GM23338 (cell line): ENCODE measurements around the gene FMNL1. TPM values are rescaled to one million over a fixed set of nuclear protein-coding genes. Genes with fewer than 3 reads are reported as not detected.

Experiments
- ATAC-seq: fragments of 200-7000 bp; cut with Tn5 transposase; 3 replicates; pipeline ENCODE4 v1.9.1; 2020
- DNase-seq: peaks from one replicate; pipeline ENCODE4 v3.0.0-alpha.2; 2015; ENCODE audit warnings: low spot score
- H2AFZ ChIP-seq: fragments of 200-600 bp; sonication (generic); 2 replicates; pipeline ENCODE4 v1.8.0; 2016; ENCODE audit warnings: antibody characterized with exemption, mild to moderate bottlenecking, moderate library complexity
- H3F3A ChIP-seq: fragments of 200-600 bp; sonication (generic); replicated peaks from 2 replicates; pipeline ENCODE4 v1.8.0; 2017; ENCODE audit warnings: antibody characterized with exemption, mixed run types, low read depth
- H3K27ac ChIP-seq: fragments of 200-600 bp; sonication (generic); 2 replicates; pipeline ENCODE4 v1.6.1; 2016; ENCODE audit warnings: low read depth
- H3K27me3 ChIP-seq: fragments of 200-600 bp; sonication (generic); 2 replicates; pipeline ENCODE4 v1.8.0; 2016; ENCODE audit warnings: mild to moderate bottlenecking, mixed run types, moderate library complexity; ENCODE audit not compliant: insufficient read depth
- H3K36me3 ChIP-seq: fragments of 200-600 bp; sonication (generic); 2 replicates; pipeline ENCODE4 v1.8.0; 2016; ENCODE audit warnings: mild to moderate bottlenecking; ENCODE audit not compliant: insufficient read depth
- H3K4me1 ChIP-seq: fragments of 200-600 bp; sonication (generic); 2 replicates; pipeline ENCODE4 v1.8.0; 2016; ENCODE audit warnings: mild to moderate bottlenecking, moderate library complexity; ENCODE audit not compliant: insufficient read depth
- H3K4me2 ChIP-seq: fragments of 200-600 bp; sonication (generic); 2 replicates; pipeline ENCODE4 v1.7.1; 2017; ENCODE audit warnings: mixed run types
- H3K4me3 ChIP-seq: fragments of 200-600 bp; sonication (generic); 2 replicates; pipeline ENCODE4 v1.6.1; 2016; ENCODE audit warnings: mixed run types
- H3K79me2 ChIP-seq: fragments of 200-600 bp; sonication (generic); replicated peaks from 2 replicates; pipeline ENCODE4 v1.8.0; 2017; ENCODE audit warnings: mild to moderate bottlenecking; ENCODE audit not compliant: insufficient read depth
- H3K9me2 ChIP-seq: fragments of 200-600 bp; sonication (generic); 2 replicates; pipeline ENCODE4 v1.8.0; 2017; ENCODE audit not compliant: insufficient read depth
- H4K20me1 ChIP-seq: fragments of 200-600 bp; sonication (generic); replicated peaks from 2 replicates; pipeline ENCODE4 v1.8.0; 2017; ENCODE audit warnings: mild to moderate bottlenecking; ENCODE audit not compliant: insufficient read depth
- H3K27ac Mint-ChIP-seq: 2 replicates; pipeline ENCODE4 v1.8.0; 2020; ENCODE audit warnings: inconsistent platforms, mild to moderate bottlenecking, moderate library complexity, mixed read lengths
- H3K27me3 Mint-ChIP-seq: 3 replicates; pipeline ENCODE4 v1.8.0; 2022; ENCODE audit warnings: low read depth, mild to moderate bottlenecking, moderate library complexity, mixed read lengths, inconsistent platforms; ENCODE audit not compliant: insufficient read depth, poor library complexity
- H3K36me3 Mint-ChIP-seq: 3 replicates; pipeline ENCODE4 v1.8.0; 2021; ENCODE audit warnings: low read depth, mild to moderate bottlenecking, inconsistent platforms, moderate library complexity, mixed read lengths
- H3K4me1 Mint-ChIP-seq: 3 replicates; pipeline ENCODE4 v1.8.0; 2020; ENCODE audit warnings: mild to moderate bottlenecking, inconsistent platforms, mixed read lengths
- H3K4me3 Mint-ChIP-seq: 3 replicates; pipeline ENCODE4 v1.8.0; 2021; ENCODE audit warnings: moderate library complexity, mild to moderate bottlenecking, inconsistent platforms, mixed read lengths
- H3K9me3 Mint-ChIP-seq: 3 replicates; pipeline ENCODE4 v1.8.0; 2020; ENCODE audit warnings: moderate library complexity, mild to moderate bottlenecking, inconsistent platforms, mixed read lengths
- CREB1 ChIP-seq: fragments of 250-450 bp; sonication (Bioruptor Pico); IDR thresholded peaks from 2 replicates; pipeline ENCODE4 v1.5.0; 2020; ENCODE audit warnings: low read depth, mild to moderate bottlenecking, moderate library complexity
- CTCF ChIP-seq, 2 experiments: fragments of 200-600 bp in 1 of 2; sonication (generic) in 1 of 2; conservative IDR thresholded peaks; 2 replicates each; pipeline versions ENCODE4 v1.5.1 to v1.6.1; 2016 to 2017; ENCODE audit warnings: antibody characterized with exemption in 2 of 2, low read depth in 2 of 2, mild to moderate bottlenecking in 2 of 2, moderate library complexity in 1 of 2
- ETS1 ChIP-seq: IDR thresholded peaks from 2 replicates; pipeline ENCODE4 v1.6.1; 2016; ENCODE audit warnings: antibody characterized with exemption
- EZH2 ChIP-seq: fragments of 200-600 bp; sonication (generic); IDR thresholded peaks from one replicate; pipeline ENCODE4 v1.8.0; 2017; ENCODE audit warnings: antibody characterized with exemption, mild to moderate bottlenecking, low read depth; ENCODE audit not compliant: unreplicated experiment
- EZH2phosphoT487 ChIP-seq: fragments of 200-600 bp; sonication (generic); IDR thresholded peaks from one replicate; pipeline ENCODE4 v1.8.1; 2018; ENCODE audit warnings: antibody characterized with exemption; ENCODE audit not compliant: unreplicated experiment
- JUNB ChIP-seq: IDR thresholded peaks from one replicate; pipeline ENCODE4 v1.6.1; 2016; ENCODE audit warnings: antibody characterized with exemption; ENCODE audit not compliant: unreplicated experiment
- NANOG ChIP-seq: IDR thresholded peaks from 2 replicates; pipeline ENCODE4 v1.6.1; 2016; ENCODE audit warnings: antibody characterized with exemption, borderline replicate concordance
- POLR2AphosphoS5 ChIP-seq: IDR thresholded peaks from 2 replicates; pipeline ENCODE4 v1.6.1; 2016; ENCODE audit warnings: antibody characterized with exemption, low read depth
- REST ChIP-seq: IDR thresholded peaks from one replicate; pipeline ENCODE4 v1.6.1; 2018; ENCODE audit warnings: antibody characterized with exemption; ENCODE audit not compliant: unreplicated experiment
- STAT1 ChIP-seq: IDR thresholded peaks from one replicate; pipeline ENCODE4 v1.6.1; 2016; ENCODE audit warnings: antibody characterized with exemption; ENCODE audit not compliant: unreplicated experiment
- ZNF114 ChIP-seq: fragments of 250-450 bp; sonication (Bioruptor Pico); IDR thresholded peaks from 2 replicates; pipeline ENCODE4 v1.5.0; 2020; ENCODE audit warnings: mild to moderate bottlenecking, moderate library complexity
- ZNF331 ChIP-seq: fragments of 250-450 bp; sonication (Bioruptor Pico); IDR thresholded peaks from 2 replicates; pipeline ENCODE4 v1.5.0; 2020; ENCODE audit warnings: low read depth, mild to moderate bottlenecking, moderate library complexity
- polyA plus RNA-seq: library from polyadenylated mRNA; unstranded; fragments of >200 nt; fragmentation: Nextera tagmentation; extraction: Ambion mirVana; gene quantifications from 2 replicates; pipeline ENCODE4 v1.2.1, GENCODE V29; 2016
- total RNA-seq: library from RNA; depleted of rRNA; stranded (reverse); fragments of >200 nt; shearing (Covaris generic); gene quantifications from 2 replicates; pipeline ENCODE4 v1.2.3, GENCODE V29; 2014

FMNL1 gene
- total and polyA plus RNA-seq, 2 experiments from 2014 or later = 6.6 to 9.3 TPM

GRCh38 chr17:45235416-45236281 lies 14.0 kb downstream of the FMNL1 start:
- peak overlapping the region; percentile 69 for H3K4me2 ChIP-seq
- H3F3A ChIP-seq = peaks cover under 1% of the 10 kb centered on the region; the same call in 1 of the 2 replicates
- Mint-ChIP-seq H3K27ac (no peak overlapping the region), H3K9me3 (no peaks in the 10 kb centered on the region; the same call in 2 of the 3 replicates), H3K4me1 (peaks cover 22% of the 10 kb centered on the region), H3K4me3 (peak overlapping the region; percentile 17; the same call in 1 of the 3 replicates), H3K27me3 (peaks cover 40% of the 10 kb centered on the region), H3K36me3 (no peaks in the 10 kb centered on the region; the same call in 2 of the 3 replicates)
- no peak for TF ChIP-seq NANOG
- no peak for TF ChIP-seq POLR2AphosphoS5
- TF ChIP-seq CTCF (conservative IDR thresholded peaks at IDR 0.05; ENCODE audit: low read depth in 2 of 2) = peak; percentile 83 to 96
- H3K27me3 ChIP-seq = peaks cover 45% of the 10 kb centered on the region
- ATAC-seq (peak; percentile 81), DNase-seq (peak; percentile 97)
- H3K9me2 ChIP-seq = no peaks in the 10 kb centered on the region
- no peaks in the 10 kb centered on the region; the same call in 1 of the 2 replicates for H4K20me1 ChIP-seq
- H2AFZ ChIP-seq = peak overlapping the region; percentile 90
- H3K27ac ChIP-seq = no peak overlapping the region
- peak overlapping the region; percentile 26; the same call in 1 of the 2 replicates for H3K4me3 ChIP-seq
- peaks cover 20% of the 10 kb centered on the region for H3K4me1 ChIP-seq
- no peaks in the 10 kb centered on the region for H3K79me2 ChIP-seq
- H3K36me3 ChIP-seq = no peaks in the 10 kb centered on the region

- H3K9me3 Mint-ChIP-seq = no peaks in the 10 kb centered on the region; the same call in 2 of the 3 replicates
- H3K27ac Mint-ChIP-seq = no peak overlapping the region
- Histone ChIP-seq H3K4me1 (peaks cover 19% of the 10 kb centered on the region), H3K27ac (no peak overlapping the region), H3K79me2 (no peaks in the 10 kb centered on the region), H3F3A (peaks cover 7% of the 10 kb centered on the region; the same call in 1 of the 2 replicates), H3K4me2 (peak overlapping the region; percentile 69), H3K9me2 (no peaks in the 10 kb centered on the region), H3K4me3 (peak overlapping the region; percentile 26; the same call in 1 of the 2 replicates), H4K20me1 (no peaks in the 10 kb centered on the region; the same call in 1 of the 2 replicates), H3K27me3 (peaks cover 50% of the 10 kb centered on the region), H2AFZ (peak overlapping the region; percentile 90), H3K36me3 (no peaks in the 10 kb centered on the region)
- TF ChIP-seq CREB1 (CRISPR knock-in tag) = no peak
- TF ChIP-seq ZNF114 (CRISPR knock-in tag) = no peak
- TF ChIP-seq REST = no peak
- no peak for TF ChIP-seq ETS1
- no peak for TF ChIP-seq EZH2
- TF ChIP-seq CTCF (conservative IDR thresholded peaks at IDR 0.05; ENCODE audit: low read depth in 2 of 2) = no peak
- no peak for TF ChIP-seq JUNB
- no peak for TF ChIP-seq STAT1
- no peak for TF ChIP-seq POLR2AphosphoS5
- no peak for TF ChIP-seq ZNF331 (CRISPR knock-in tag)
- TF ChIP-seq NANOG = no peak
- TF ChIP-seq EZH2phosphoT487 = no peak
- H3K27me3 Mint-ChIP-seq = peaks cover 44% of the 10 kb centered on the region
- H3K36me3 Mint-ChIP-seq = no peaks in the 10 kb centered on the region; the same call in 2 of the 3 replicates
- no peak for DNase-seq
- no peak overlapping the region; the same call in 2 of the 3 replicates for H3K4me3 Mint-ChIP-seq
- peak; percentile 9 for ATAC-seq
- H3K4me1 Mint-ChIP-seq = peaks cover 26% of the 10 kb centered on the region
Observed at GRCh38 chr17:45236282-45236606, 14.6 kb downstream of the FMNL1 start.
